Natural killer cell treated with Interleukin-12 subunit alpha and Interleukin-12 subunit beta and Interleukin-15 and Interleukin-18, amount 100 ng/mL, for 72 hours (primary cell): ENCODE results near the gene CLIC6. TPM values are rescaled to one million over a fixed set of nuclear protein-coding genes. Genes with fewer than 3 reads are reported as not detected.

Experiments
- ATAC-seq, 2 donors: fragments of 150-1000 bp; cut with Tn5 transposase in 1 of 2; sonication (Bioruptor Pico), chemical (Tn5 transposase) in 1 of 2; 2 replicates each; pipeline ENCODE4 v1.10.0; 2021
- DNase-seq: peaks from one replicate; pipeline ENCODE4 v3.0.0; 2022; ENCODE audit warnings: low spot score
- H3K27ac Mint-ChIP-seq, 2 donors: 1 replicate in 1 of 2; 2 replicates in 1 of 2; pipeline ENCODE4 v1.8.0; 2022; ENCODE audit warnings: mixed read lengths in 2 of 2, mild to moderate bottlenecking in 1 of 2, moderate library complexity in 1 of 2
- H3K27me3 Mint-ChIP-seq, 2 donors: 1 replicate in 1 of 2; 2 replicates in 1 of 2; pipeline ENCODE4 v1.8.0; 2022; ENCODE audit warnings: mixed read lengths in 2 of 2
- H3K36me3 Mint-ChIP-seq: one replicate; pipeline ENCODE4 v1.8.0; 2022; ENCODE audit warnings: mixed read lengths
- H3K4me1 Mint-ChIP-seq, 2 donors: 1 replicate in 1 of 2; 2 replicates in 1 of 2; pipeline ENCODE4 v1.8.0; 2022; ENCODE audit warnings: low read depth in 2 of 2, mixed read lengths in 2 of 2, mild to moderate bottlenecking in 1 of 2
- H3K4me3 Mint-ChIP-seq: one replicate; pipeline ENCODE4 v1.8.0; 2022; ENCODE audit warnings: mixed read lengths
- H3K9me3 Mint-ChIP-seq: 2 replicates; pipeline ENCODE4 v1.8.0; 2022; ENCODE audit warnings: mixed read lengths
- total RNA-seq, 2 donors: library from RNA; stranded (reverse); gene quantifications; one replicate each; pipeline ENCODE4 v1.2.3, GENCODE V29; 2022

Gene CLIC6
- total RNA-seq, 2 donors from 2014 or later, result 0.45 to 0.50 TPM

- Mint-ChIP-seq H3K36me3 (no peaks in the 10 kb centered on the region), H3K9me3 (no peaks in the 10 kb centered on the region)
Measured at GRCh38 chr21:34670220-34670961, 1.6 kb downstream of the CLIC6 start.

GRCh38 chr21:34670962-34671348 is 2.2 kb downstream of the CLIC6 start:
- no peak overlapping the region for H3K27ac Mint-ChIP-seq
- H3K4me1 Mint-ChIP-seq, result peaks cover 0 to 3% of the 10 kb centered on the region in 2 donors
- DNase-seq, result no peak
- ATAC-seq, result no peak
- H3K4me3 Mint-ChIP-seq, result no peak overlapping the region
- no peaks in the 10 kb centered on the region for H3K9me3 Mint-ChIP-seq
- H3K27me3 Mint-ChIP-seq, result peaks cover 29 to 49% of the 10 kb centered on the region in 2 donors
- H3K36me3 Mint-ChIP-seq, result no peaks in the 10 kb centered on the region

More at GRCh38 chr21:34670220-34670961, 1.6 kb downstream of the CLIC6 start:
- ATAC-seq (peak; percentile 11 to 32), DNase-seq (no peak)
- Mint-ChIP-seq H3K4me3 (peak overlapping the region; percentile 14), H3K4me1 (peaks cover 0 to 3% of the 10 kb centered on the region in 2 donors), H3K27me3 (peaks cover 33 to 54% of the 10 kb centered on the region in 2 donors), H3K27ac (no peak overlapping the region)

GRCh38 chr21:34671462-34671861 is 2.7 kb downstream of the CLIC6 start:
- no peak for ATAC-seq
- Mint-ChIP-seq H3K4me1 (peaks cover 0 to 3% of the 10 kb centered on the region in 2 donors), H3K27ac (no peak overlapping the region), H3K27me3 (peaks cover 29 to 49% of the 10 kb centered on the region in 2 donors), H3K9me3 (no peaks in the 10 kb centered on the region), H3K4me3 (no peak overlapping the region), H3K36me3 (no peaks in the 10 kb centered on the region)
- DNase-seq, result no peak

GRCh38 chr21:34671891-34672290 is 3.1 kb downstream of the CLIC6 start:
- H3K4me1 Mint-ChIP-seq, result peaks cover 0 to 3% of the 10 kb centered on the region in 2 donors
- no peaks in the 10 kb centered on the region for H3K9me3 Mint-ChIP-seq
- H3K27ac Mint-ChIP-seq, result no peak overlapping the region
- H3K36me3 Mint-ChIP-seq, result no peaks in the 10 kb centered on the region
- no peak for ATAC-seq
- H3K4me3 Mint-ChIP-seq, result no peak overlapping the region
- DNase-seq, result no peak
- peaks cover 29 to 49% of the 10 kb centered on the region in 2 donors for H3K27me3 Mint-ChIP-seq

- peaks cover 29 to 49% of the 10 kb centered on the region in 2 donors for H3K27me3 Mint-ChIP-seq
- H3K4me1 Mint-ChIP-seq, result peaks cover 0 to 3% of the 10 kb centered on the region in 2 donors
- H3K4me3 Mint-ChIP-seq, result no peak overlapping the region
- DNase-seq (no peak), ATAC-seq (no peak)
- no peak overlapping the region for H3K27ac Mint-ChIP-seq
- no peaks in the 10 kb centered on the region for H3K9me3 Mint-ChIP-seq
- no peaks in the 10 kb centered on the region for H3K36me3 Mint-ChIP-seq
Measured at GRCh38 chr21:34673006-34673405, 4.2 kb downstream of the CLIC6 start.

- Mint-ChIP-seq H3K27ac (no peak overlapping the region), H3K36me3 (no peaks in the 10 kb centered on the region), H3K4me3 (no peak overlapping the region), H3K9me3 (no peaks in the 10 kb centered on the region), H3K4me1 (peaks cover 0 to 3% of the 10 kb centered on the region in 2 donors), H3K27me3 (peaks cover 24 to 48% of the 10 kb centered on the region in 2 donors)
- DNase-seq, result no peak
- no peak for ATAC-seq
Measured at GRCh38 chr21:34674468-34674867, 5.7 kb downstream of the CLIC6 start.

GRCh38 chr21:34675871-34676270 is 7.1 kb downstream of the CLIC6 start:
- Mint-ChIP-seq H3K27ac (no peak overlapping the region), H3K4me3 (no peak overlapping the region), H3K36me3 (no peaks in the 10 kb centered on the region), H3K9me3 (no peaks in the 10 kb centered on the region), H3K4me1 (peaks cover 0 to 3% of the 10 kb centered on the region in 2 donors), H3K27me3 (peaks cover 25 to 47% of the 10 kb centered on the region in 2 donors)
- DNase-seq, result no peak
- no peak for ATAC-seq

- H3K9me3 Mint-ChIP-seq, result peaks cover 4% of the 10 kb centered on the region
- H3K4me1 Mint-ChIP-seq, result no peaks in the 10 kb centered on the region
- H3K27me3 Mint-ChIP-seq, result peaks cover 18 to 23% of the 10 kb centered on the region in 2 donors
- H3K36me3 Mint-ChIP-seq, result no peaks in the 10 kb centered on the region
- ATAC-seq (no peak), DNase-seq (no peak)
- H3K27ac Mint-ChIP-seq, result no peak overlapping the region
- H3K4me3 Mint-ChIP-seq, result no peak overlapping the region
Measured at GRCh38 chr21:34679051-34679450, 10.3 kb downstream of the CLIC6 start.

- Mint-ChIP-seq H3K27ac (no peak overlapping the region), H3K4me3 (no peak overlapping the region), H3K27me3 (peaks cover 12 to 15% of the 10 kb centered on the region in 2 donors), H3K4me1 (peaks cover 0 to 4% of the 10 kb centered on the region in 2 donors), H3K9me3 (peaks cover 4% of the 10 kb centered on the region), H3K36me3 (no peaks in the 10 kb centered on the region)
- DNase-seq (no peak), ATAC-seq (no peak)
Measured at GRCh38 chr21:34684174-34684876, 15.5 kb downstream of the CLIC6 start.

GRCh38 chr21:34687065-34687464 is 18.3 kb downstream of the CLIC6 start:
- no peak for DNase-seq
- Mint-ChIP-seq H3K27me3 (peaks cover 13 to 15% of the 10 kb centered on the region in 2 donors), H3K9me3 (no peaks in the 10 kb centered on the region), H3K4me3 (no peak overlapping the region), H3K4me1 (peaks cover 0 to 4% of the 10 kb centered on the region in 2 donors), H3K36me3 (no peaks in the 10 kb centered on the region), H3K27ac (no peak overlapping the region)
- ATAC-seq, result no peak

- ATAC-seq (no peak), DNase-seq (no peak)
- H3K4me1 Mint-ChIP-seq, result peaks cover 0 to 4% of the 10 kb centered on the region in 2 donors
- H3K36me3 Mint-ChIP-seq, result no peaks in the 10 kb centered on the region
- peaks cover 19% of the 10 kb centered on the region in 2 donors for H3K27me3 Mint-ChIP-seq
- H3K9me3 Mint-ChIP-seq, result no peaks in the 10 kb centered on the region
- no peak overlapping the region for H3K4me3 Mint-ChIP-seq
- H3K27ac Mint-ChIP-seq, result no peak overlapping the region
Measured at GRCh38 chr21:34687745-34688144, 19.0 kb downstream of the CLIC6 start.

GRCh38 chr21:34688145-34688544 is 19.4 kb downstream of the CLIC6 start:
- Mint-ChIP-seq H3K4me1 (peaks cover 0 to 4% of the 10 kb centered on the region in 2 donors), H3K9me3 (no peaks in the 10 kb centered on the region), H3K27ac (no peak overlapping the region), H3K36me3 (no peaks in the 10 kb centered on the region), H3K4me3 (no peak overlapping the region), H3K27me3 (peaks cover 18 to 20% of the 10 kb centered on the region in 2 donors)
- DNase-seq, result peak; percentile 54
- peak in 1 of 2 donors; percentile 46 for ATAC-seq

GRCh38 chr21:34688715-34689114 is 19.9 kb downstream of the CLIC6 start:
- Mint-ChIP-seq H3K9me3 (no peaks in the 10 kb centered on the region), H3K27ac (no peak overlapping the region), H3K27me3 (peaks cover 19 to 20% of the 10 kb centered on the region in 2 donors), H3K4me3 (no peak overlapping the region), H3K36me3 (no peaks in the 10 kb centered on the region), H3K4me1 (peaks cover 4% of the 10 kb centered on the region in 2 donors)
- no peak for ATAC-seq
- no peak for DNase-seq
